ENCODE measurements around the gene WDFY4. TPM values are rescaled to one million over a fixed set of nuclear protein-coding genes. Genes with fewer than 3 reads are reported as not detected.

Gene WDFY4
- total RNA-seq, 4 donors from 2014 or later: 4.1 to 27.9 (median 9.0) TPM

DNA sequence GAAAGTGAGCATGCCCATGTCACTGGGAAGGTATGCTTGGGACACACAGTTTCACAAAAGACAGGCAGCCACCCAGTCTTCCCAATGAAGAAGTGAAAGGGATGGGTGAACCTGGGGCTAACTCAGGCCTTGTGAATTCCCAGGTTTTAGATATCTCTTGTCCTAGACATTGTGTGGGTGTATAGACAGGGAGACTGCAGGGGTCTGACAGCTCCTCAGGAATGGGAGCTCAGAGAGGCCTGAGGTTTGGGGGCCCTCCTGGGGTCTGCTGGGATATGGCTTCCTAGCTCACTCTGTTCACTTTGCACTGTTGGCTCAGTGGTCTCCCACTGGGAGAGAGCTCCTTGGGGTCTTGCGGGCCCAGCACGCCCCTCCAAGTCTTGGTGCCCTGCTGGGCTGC is 47.0 kb downstream of the WDFY4 start:
- TF ChIP-seq, protein P1, sequence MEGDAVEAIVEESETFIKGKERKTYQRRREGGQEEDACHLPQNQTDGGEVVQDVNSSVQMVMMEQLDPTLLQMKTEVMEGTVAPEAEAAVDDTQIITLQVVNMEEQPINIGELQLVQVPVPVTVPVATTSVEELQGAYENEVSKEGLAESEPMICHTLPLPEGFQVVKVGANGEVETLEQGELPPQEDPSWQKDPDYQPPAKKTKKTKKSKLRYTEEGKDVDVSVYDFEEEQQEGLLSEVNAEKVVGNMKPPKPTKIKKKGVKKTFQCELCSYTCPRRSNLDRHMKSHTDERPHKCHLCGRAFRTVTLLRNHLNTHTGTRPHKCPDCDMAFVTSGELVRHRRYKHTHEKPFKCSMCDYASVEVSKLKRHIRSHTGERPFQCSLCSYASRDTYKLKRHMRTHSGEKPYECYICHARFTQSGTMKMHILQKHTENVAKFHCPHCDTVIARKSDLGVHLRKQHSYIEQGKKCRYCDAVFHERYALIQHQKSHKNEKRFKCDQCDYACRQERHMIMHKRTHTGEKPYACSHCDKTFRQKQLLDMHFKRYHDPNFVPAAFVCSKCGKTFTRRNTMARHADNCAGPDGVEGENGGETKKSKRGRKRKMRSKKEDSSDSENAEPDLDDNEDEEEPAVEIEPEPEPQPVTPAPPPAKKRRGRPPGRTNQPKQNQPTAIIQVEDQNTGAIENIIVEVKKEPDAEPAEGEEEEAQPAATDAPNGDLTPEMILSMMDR (IDR thresholded peaks at IDR 0.05; ENCODE audit: low read depth): no peak

DNA sequence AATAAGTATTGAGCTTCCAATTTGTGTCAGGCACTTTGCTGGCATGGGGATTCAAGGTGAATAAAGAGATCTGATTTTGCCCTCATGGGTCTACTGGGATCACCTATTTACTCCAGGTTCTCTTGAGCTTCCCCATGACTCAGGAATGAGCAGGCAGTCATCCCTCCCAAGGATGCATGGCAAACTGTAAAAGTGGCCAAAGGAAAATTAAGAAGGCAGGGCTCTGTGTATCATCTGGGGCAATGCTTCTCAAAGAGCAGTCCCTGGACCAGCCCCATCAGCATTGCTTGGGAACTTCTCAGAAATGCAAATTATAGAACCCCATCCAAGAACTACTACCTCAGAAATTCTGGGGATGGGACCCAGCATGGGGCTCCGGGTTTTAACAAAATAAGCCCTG is 48.7 kb downstream of the WDFY4 start:
- TF ChIP-seq, protein P1 (IDR thresholded peaks at IDR 0.05; ENCODE audit: low read depth): no peak

DNA sequence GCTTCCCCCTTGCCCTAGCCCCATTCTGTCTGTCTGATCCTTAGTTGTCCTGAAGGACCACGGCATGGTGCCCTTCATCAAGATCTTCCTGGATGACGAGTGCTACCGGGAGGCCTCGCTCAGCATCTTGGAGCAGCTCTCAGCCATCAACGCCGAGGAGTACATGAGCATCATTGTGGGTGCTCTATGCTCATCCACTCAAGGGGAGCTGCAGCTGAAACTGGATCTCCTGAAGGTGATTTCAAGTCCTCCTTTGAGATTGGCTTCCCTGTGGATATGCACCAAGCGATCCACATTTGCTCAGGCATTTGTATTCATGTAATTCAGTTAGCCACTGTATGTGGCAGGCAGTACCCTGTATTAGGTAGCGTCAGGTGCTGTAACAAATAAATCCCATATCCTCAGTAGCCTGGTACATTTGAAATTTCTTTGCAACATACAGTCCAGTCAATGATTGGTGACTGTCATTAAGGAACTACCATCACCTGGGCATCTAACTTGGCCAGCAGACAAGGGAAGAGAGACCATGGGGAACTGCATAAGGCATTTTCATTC is 51.2 kb downstream of the WDFY4 start:
- TF ChIP-seq, protein P1 (IDR thresholded peaks at IDR 0.05; ENCODE audit: low read depth): no peak

DNA sequence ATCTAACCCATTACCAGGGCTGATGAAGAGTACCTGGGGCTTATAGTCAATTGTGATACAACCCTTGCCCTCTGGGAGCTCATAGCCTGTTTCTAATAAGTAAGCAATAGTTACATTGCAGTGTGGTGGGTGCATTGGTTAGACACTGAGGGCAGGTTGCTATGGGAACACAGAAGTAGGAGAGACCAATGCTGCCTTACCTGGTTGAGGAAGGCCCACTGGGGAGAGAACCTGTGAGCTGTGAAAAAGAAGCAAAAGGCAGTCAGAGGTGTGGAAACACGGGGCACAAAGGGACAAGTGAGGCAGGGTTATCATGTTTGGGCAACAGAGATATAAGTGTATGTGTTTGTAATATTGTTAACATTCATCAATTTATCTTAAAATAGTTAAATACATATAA is 51.9 kb downstream of the WDFY4 start:
- TF ChIP-seq, protein P1 (IDR thresholded peaks at IDR 0.05; ENCODE audit: low read depth): no peak

DNA sequence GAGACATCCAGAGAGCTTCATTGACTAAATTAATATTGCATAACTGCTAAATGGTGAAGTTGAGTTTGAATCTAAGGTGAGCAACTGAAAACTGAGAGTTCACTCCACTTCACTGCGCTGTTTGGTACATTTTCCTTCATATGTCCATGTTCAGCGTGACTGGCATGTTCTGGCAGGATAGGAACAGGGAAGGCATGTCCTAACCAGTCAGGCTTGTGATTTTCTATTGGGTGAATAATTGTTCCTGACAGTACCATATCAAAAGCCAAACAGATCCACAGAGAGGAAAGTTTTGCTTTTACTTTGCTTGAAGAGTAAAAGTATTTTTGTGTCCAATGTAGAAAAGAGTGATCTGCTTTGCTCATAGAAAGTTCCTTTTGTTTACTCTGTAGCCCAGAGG is 53.2 kb downstream of the WDFY4 start:
- TF ChIP-seq, protein P1 (IDR thresholded peaks at IDR 0.05; ENCODE audit: low read depth): no peak

DNA sequence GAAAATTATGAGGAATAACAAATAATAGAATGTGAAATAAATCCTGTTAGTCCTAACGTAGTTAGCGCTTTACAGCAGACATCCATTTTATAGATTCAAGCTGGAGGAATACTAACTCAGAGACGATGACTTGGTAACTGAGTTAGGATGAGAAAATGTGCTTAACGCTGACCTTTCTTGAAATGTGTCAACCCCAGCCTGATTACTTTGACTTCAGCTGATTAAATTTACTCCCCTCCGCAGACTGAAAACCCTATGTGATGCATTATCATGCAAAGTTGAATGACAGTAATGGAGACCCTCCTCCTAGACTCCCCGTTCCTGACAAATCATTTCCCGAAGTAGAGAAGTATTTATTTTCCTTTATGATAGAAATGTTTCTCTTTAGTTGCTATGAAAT is 54.5 kb downstream of the WDFY4 start:
- TF ChIP-seq, protein P1 (IDR thresholded peaks at IDR 0.05; ENCODE audit: low read depth): no peak

DNA sequence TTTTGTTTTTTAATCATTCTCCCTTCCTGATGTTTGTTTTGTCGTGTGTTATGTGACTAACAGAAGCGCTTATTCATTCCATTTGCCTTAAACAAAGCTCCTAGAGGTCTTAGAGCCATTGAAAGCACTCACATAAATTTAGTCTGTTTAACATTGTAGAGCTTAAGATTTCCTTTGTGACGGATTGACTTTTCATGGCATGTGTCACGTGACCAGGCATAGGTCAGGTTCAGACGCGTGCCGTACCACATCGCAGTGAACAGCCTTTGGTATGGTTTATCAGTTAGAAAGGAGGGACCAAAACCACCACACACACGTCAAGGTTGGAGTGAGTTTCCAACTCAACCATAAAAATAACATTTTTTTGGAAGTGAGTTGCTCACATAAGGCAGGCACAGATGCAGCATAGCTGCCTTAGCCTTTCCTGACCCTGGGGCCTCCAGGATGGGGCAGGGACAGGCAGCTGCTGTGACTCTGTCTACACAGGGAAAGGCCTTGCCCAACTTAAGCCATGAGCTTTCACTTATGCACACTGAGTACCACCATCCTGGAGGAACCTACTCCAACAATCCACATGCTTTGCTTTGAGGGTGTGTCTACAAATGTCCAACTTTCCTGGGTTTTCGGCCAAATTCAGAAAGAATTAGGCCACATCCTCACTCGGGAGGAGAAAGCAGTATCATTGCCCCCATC is 55.5 kb downstream of the WDFY4 start:
- TF ChIP-seq, protein P1 (IDR thresholded peaks at IDR 0.05; ENCODE audit: low read depth): no peak
